Parathyroid adenoma (tissue), 2 donors: Measurements from ENCODE around the gene DPY19L1.

Source experiments
- H2AFZ ChIP-seq: fragments of 300-600 bp; sonication (generic); one replicate; pipeline ENCODE4 v1.7.0; 2017; ENCODE audit warnings: antibody characterized with exemption, mild to moderate bottlenecking
- H3K27ac ChIP-seq: fragments of 300-600 bp; sonication (generic); one replicate; pipeline ENCODE4 v1.7.0; 2017
- H3K27me3 ChIP-seq: fragments of 300-600 bp; sonication (generic); one replicate; pipeline ENCODE4 v1.7.0; 2017; ENCODE audit warnings: low read length; ENCODE audit not compliant: control insufficient read depth, insufficient read depth
- H3K36me3 ChIP-seq: fragments of 300-600 bp; sonication (generic); one replicate; pipeline ENCODE4 v1.7.0; 2017; ENCODE audit warnings: low read length; ENCODE audit not compliant: control insufficient read depth, insufficient read depth
- H3K4me1 ChIP-seq: fragments of 300-600 bp; sonication (generic); one replicate; pipeline ENCODE4 v1.7.0; 2017; ENCODE audit warnings: control low read depth
- H3K4me2 ChIP-seq: fragments of 300-600 bp; sonication (generic); one replicate; pipeline ENCODE4 v1.7.0; 2017; ENCODE audit warnings: low read length
- H3K4me3 ChIP-seq: fragments of 300-600 bp; sonication (generic); one replicate; pipeline ENCODE4 v1.7.0; 2017; ENCODE audit warnings: low read depth, low read length
- H3K79me2 ChIP-seq: fragments of 300-600 bp; sonication (generic); one replicate; pipeline ENCODE4 v1.7.0; 2017; ENCODE audit warnings: control low read depth
- H3K9ac ChIP-seq: fragments of 300-600 bp; sonication (generic); one replicate; pipeline ENCODE4 v1.7.0; 2017; ENCODE audit warnings: mild to moderate bottlenecking
- H3K9me3 ChIP-seq: fragments of 300-600 bp; sonication (generic); one replicate; pipeline ENCODE4 v1.7.0; 2017; ENCODE audit warnings: low read length; ENCODE audit not compliant: control insufficient read depth
- CTCF ChIP-seq: fragments of 300-600 bp; sonication (generic); IDR thresholded peaks from one replicate; pipeline ENCODE4 v1.7.0; 2017; ENCODE audit warnings: antibody characterized with exemption, mild to moderate bottlenecking
- donor health status: primary hyperparathyroidism.

The DPY19L1 gene

GRCh38 chr7:35024298-35024697, 13.0 kb downstream of the DPY19L1 start:
- Histone ChIP-seq H3K36me3 (no peaks in the 10 kb centered on the region), H3K27me3 (no peaks in the 10 kb centered on the region), H2AFZ (no peak overlapping the region), H3K9me3 (no peaks in the 10 kb centered on the region), H3K27ac (no peak overlapping the region), H3K9ac (no peak overlapping the region), H3K4me2 (no peak overlapping the region), H3K79me2 (peaks cover 6% of the 10 kb centered on the region), H3K4me3 (no peak overlapping the region), H3K4me1 (no peaks in the 10 kb centered on the region)
- no peak for TF ChIP-seq CTCF

GRCh38 chr7:35022725-35023124, 14.6 kb downstream of the DPY19L1 start:
- no peak for TF ChIP-seq CTCF
- no peak overlapping the region for H2AFZ ChIP-seq

GRCh38 chr7:35021445-35021844, 15.8 kb downstream of the DPY19L1 start:
- H3K4me1 ChIP-seq, result no peaks in the 10 kb centered on the region
- H3K4me3 ChIP-seq, result no peak overlapping the region
- H3K9me3 ChIP-seq, result no peaks in the 10 kb centered on the region
- H3K27me3 ChIP-seq, result no peaks in the 10 kb centered on the region
- no peaks in the 10 kb centered on the region for H3K79me2 ChIP-seq
- no peak overlapping the region for H3K27ac ChIP-seq
- no peak overlapping the region for H3K4me2 ChIP-seq
- no peak for TF ChIP-seq CTCF
- H3K36me3 ChIP-seq, result no peaks in the 10 kb centered on the region
- H3K9ac ChIP-seq, result no peak overlapping the region
- no peak overlapping the region for H2AFZ ChIP-seq

More at GRCh38 chr7:35022725-35023124, 14.6 kb downstream of the DPY19L1 start:
- no peaks in the 10 kb centered on the region for H3K79me2 ChIP-seq
- no peaks in the 10 kb centered on the region for H3K9me3 ChIP-seq
- no peak overlapping the region for H3K4me3 ChIP-seq
- no peak overlapping the region for H3K9ac ChIP-seq
- no peaks in the 10 kb centered on the region for H3K4me1 ChIP-seq
- H3K4me2 ChIP-seq, result no peak overlapping the region
- no peak overlapping the region for H3K27ac ChIP-seq
- H3K27me3 ChIP-seq, result no peaks in the 10 kb centered on the region
- no peaks in the 10 kb centered on the region for H3K36me3 ChIP-seq

GRCh38 chr7:35019801-35020200, 17.5 kb downstream of the DPY19L1 start:
- Histone ChIP-seq H3K27ac (no peak overlapping the region), H3K9ac (no peak overlapping the region), H3K9me3 (no peaks in the 10 kb centered on the region), H3K36me3 (no peaks in the 10 kb centered on the region), H3K27me3 (no peaks in the 10 kb centered on the region), H2AFZ (no peak overlapping the region), H3K79me2 (no peaks in the 10 kb centered on the region), H3K4me1 (no peaks in the 10 kb centered on the region), H3K4me3 (no peak overlapping the region), H3K4me2 (no peak overlapping the region)
- TF ChIP-seq CTCF, result no peak

GRCh38 chr7:35019179-35019729, 18.0 kb downstream of the DPY19L1 start:
- Histone ChIP-seq H3K9me3 (no peaks in the 10 kb centered on the region), H3K4me1 (no peaks in the 10 kb centered on the region), H3K79me2 (no peaks in the 10 kb centered on the region), H3K9ac (no peak overlapping the region), H3K4me3 (no peak overlapping the region), H3K27me3 (no peaks in the 10 kb centered on the region), H2AFZ (no peak overlapping the region), H3K27ac (no peak overlapping the region), H3K36me3 (no peaks in the 10 kb centered on the region), H3K4me2 (no peak overlapping the region)
- TF ChIP-seq CTCF, result no peak
